ENCODE measurements around the gene ENHO.

ENHO gene

GRCh38 chr9:34522091-34522887 is 501 bp downstream of the ENHO start:
- DNase-seq = no peak

- DNase-seq = no peak
These were observed 1.3 kb downstream of the ENHO start for GRCh38 chr9:34521406-34522045.

GRCh38 chr9:34520505-34521385 is 2.0 kb downstream of the ENHO start:
- no peak for DNase-seq

DNA sequence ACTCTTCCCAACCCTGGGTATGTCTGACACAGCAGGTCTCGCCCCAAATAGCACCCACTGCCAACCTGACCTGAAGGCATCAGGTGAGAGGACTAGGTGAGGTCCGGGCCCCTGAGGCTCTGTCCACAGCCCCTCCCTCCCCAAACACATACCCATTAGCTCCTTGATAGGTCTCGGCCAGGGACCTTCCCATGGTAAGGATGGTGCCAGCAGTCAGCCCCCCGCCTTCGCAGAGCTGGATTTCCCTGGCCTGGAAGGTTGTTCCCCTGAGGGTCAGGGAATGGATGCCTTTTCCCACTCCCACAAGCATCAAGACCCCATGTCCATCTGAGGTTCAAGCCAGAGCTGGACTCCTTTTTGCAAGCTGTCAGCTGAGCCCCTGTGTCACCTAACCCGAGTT is 2.7 kb downstream of the ENHO start:
- DNase-seq = no peak

GRCh38 chr9:34519321-34520020 is 3.3 kb downstream of the ENHO start:
- DNase-seq = no peak

DNA sequence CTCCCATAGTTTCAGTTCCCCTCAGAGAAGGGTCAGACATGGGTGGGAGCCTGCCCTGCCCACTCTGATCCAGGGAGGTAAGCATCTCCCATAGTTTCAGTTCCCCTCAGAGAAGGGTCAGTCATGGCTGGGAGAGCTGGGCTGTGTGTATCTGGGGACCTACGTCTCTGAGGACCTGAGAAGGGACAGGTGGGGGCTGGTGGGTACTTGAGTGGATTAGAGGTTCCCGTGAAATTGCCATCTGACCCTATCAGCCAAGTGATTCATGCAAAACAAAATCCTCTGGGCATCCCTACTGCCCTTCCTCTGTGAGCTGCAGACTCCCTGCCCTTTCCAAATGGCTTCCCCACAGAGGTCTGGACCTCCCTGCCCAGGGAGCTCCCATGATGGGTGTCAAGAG is 3.9 kb downstream of the ENHO start:
- DNase-seq = no peak

DNA sequence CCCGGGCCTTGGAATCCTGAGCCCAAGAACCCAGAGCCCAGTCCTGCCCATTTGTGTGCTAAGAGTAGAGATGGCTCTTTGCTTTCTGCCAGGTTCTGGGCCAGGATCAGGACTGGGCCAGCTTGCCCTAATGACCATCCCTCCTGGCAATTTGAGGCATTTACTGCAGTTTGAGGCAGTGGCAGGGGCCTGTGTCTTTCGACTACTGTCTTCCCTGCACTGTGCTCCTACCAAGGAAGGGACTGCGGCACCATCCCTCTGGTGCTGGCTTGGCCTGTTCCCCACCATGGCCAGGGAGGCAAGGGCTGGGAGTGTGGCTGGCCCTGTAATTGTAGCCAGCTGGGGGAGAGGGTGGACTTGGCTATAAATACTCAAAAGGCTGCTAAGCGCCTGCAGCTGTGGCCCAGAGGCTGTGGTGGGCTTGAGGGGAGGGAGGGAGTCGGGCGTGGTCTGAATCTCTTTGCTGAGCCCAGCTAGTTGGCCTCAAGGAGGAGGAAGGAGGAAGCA is 4.6 kb downstream of the ENHO start:
- DNase-seq = no peak

DNA sequence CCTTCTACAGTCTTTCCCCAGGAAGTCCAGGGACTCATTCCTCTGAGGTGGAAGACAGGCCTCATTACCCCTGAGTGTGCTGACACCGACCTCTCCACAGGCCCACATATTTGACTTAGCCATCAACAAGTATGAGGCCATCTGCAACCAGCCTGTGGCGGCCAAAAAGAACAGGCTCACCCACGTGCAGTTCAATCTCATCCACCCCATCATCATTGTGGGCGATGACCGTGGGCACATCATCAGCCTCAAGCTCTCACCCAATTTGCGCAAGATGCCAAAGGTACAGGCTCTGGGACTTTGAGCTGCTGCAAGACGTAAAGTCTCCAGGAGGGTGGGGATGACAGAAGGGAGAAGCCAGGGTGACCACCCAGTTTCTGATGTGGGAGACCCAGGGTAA is 5.6 kb downstream of the ENHO start:
- no peak for DNase-seq

DNA sequence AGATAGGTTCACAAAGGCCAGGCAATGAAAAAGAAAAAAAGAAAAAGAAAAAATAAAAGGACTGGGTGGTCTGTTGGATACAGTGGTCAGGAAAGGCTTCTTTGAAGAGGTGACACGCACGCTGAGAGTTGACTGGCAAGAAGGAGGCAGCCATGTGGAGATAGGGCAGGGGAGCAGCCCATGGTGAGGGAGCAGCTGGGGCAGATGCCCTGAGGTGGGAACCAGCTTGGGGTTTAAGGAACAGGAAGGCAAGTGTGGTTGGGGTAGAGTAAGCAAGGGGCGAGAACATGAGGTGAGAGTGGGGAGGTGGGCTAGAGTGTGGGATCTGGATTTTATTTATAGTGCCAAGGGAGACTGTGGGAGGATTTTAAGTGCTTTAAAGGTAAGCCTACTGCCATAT is 6.8 kb downstream of the ENHO start:
- DNase-seq = no peak

- no peak for DNase-seq
These were observed 8.0 kb downstream of the ENHO start for GRCh38 chr9:34514816-34515215.

- DNase-seq = no peak
These were observed 8.4 kb downstream of the ENHO start for GRCh38 chr9:34514401-34514800.

- no peak for DNase-seq
These were observed 9.1 kb downstream of the ENHO start for GRCh38 chr9:34513567-34514214.

GRCh38 chr9:34512131-34513078 is 10.4 kb downstream of the ENHO start:
- DNase-seq = no peak

DNA sequence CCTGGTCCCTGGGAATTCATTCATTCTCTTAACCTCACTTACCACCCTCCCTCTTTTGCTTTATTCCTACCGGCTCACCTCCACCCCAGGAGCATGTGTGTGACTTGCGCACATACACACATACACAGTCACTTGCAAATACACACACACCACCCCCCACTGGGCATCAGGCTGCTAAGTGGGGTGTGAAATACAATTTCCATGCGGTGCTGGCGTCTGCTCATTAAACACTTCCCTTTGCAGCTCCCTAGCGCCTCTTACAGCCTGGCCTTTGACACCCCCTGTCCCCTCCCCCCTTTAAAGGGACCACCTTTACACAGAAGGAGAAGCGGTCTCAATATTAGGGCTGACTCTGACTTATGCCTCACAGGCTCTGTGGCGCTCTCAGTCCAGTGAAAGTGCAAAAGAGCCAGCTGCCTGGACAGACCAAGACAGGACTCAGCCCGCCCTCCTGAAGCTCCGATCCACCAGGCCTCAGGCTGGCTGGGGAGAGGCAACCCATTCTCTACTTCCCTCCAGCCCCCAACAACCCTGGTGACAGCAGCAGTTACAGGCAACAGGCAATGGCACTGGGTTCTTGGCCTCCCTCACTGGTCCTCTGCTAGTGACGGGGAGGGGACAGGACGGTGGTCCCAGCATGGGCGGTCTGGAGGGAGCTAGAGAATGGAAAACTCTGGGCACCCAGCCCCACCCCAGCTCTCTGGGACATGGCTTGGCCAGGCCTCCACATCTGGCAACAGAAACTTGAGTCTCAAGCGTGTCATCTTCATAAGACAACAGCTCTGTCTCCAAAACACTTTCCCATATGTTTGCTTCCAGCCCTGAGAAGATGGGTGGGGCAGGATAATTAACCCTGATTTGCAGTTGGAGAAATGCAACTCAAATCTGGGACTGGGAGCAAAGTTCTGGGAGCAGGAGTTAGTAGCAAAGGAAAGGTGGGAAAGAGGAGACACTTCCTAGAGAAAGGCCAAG is 12.0 kb downstream of the ENHO start:
- no peak for DNase-seq

GRCh38 chr9:34508951-34509350 is 13.8 kb downstream of the ENHO start:
- DNase-seq = no peak

DNA sequence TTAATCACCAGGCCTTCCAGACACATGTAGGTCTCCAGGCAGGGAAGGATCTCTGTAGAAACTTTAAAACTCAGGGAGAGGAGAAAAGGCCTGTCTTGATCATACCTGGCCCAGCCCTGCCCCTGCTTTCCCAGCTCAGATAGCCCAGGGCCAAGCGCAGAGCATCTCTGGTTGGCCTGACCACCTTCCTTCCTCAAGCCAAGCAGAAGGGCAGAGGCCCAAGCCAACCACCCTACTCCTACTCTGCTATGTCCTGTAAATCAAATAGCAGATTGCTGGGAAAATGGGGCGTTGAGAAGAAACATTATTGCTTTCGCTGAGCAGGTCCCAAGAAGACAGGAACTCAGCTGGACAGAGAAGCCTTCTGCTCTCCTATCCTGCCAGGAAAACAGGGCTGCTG is 14.3 kb downstream of the ENHO start:
- DNase-seq = no peak

DNA sequence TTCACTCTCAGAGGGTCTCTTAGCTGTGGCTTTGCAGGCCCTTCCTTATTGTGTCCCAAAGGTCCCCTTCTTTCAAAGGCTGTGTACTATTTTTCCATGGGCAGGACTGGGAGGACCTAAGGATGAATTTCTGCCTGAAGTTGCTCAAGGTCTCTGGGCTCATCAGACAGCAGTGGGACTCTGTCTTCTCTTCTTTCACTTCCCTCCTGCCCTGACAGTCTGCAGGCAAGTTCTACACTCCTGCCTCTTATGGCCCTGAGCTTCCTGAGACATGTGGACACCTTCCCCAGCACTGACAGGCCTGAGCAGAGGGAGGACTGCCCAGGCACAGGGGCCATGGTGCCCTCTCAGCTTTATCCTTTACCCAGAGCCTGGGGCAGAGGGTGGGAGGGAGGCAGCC is 14.8 kb downstream of the ENHO start:
- no peak for DNase-seq

DNA sequence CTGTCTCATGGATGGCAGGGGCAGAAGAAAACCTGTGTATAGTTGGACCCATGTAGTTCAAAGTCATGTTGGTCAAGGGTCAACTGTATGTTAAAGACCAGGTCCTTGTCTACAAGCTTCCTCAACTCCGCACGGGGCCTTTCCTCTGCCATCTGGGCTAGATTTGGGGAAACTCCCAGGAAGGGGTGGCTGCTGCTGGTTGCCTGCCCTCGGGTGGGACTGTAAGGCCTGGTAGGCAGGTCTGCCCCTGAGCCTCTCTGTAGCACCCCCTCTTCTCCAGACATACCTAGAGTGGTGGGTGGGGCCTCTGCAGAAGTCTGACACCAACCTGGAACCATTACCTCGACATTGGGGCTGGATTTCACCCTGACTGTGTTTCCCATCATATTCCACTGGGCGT is 15.2 kb downstream of the ENHO start:
- no peak for DNase-seq

GRCh38 chr9:34506623-34507022 is 16.2 kb downstream of the ENHO start:
- no peak for DNase-seq
